ENCODE measurements around the gene CEP95.
"Not testable (repeated sequence)": the region's sequence is repeated elsewhere in the genome, so short reads cannot be mapped to it uniquely, and the experiment has no call there.

CEP95 gene

DNA sequence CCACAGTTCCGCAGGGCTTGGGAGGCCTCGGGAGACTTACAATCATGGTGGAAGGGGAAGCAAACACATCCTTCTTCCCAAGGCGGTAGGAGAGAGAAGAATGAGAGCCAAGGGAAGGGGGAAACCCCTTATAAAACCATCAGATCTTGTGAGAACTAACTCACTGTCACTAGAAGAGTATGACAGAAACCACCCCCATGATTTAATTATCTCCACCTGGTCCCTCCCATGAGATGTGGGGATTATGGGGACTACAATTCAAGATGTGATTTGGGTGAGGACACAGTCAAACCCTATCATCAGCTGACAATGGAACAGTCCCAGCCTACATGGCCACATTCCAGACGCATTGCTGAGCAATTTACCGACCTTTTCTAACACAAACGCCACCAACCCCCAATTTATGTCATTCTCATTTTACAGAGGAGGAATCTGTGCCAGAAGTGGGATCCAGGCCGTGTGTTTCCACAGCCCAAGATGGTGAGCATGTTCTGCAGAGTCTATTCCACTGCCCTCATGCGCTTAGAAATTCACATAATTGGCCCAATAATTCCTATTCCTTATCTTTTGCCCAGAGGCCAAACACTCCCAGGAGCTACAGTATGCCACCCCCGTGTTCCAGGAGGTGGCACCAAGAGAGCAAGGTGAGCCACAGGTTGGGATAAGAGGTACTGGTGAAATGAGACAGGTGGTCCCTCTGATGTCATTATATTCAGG is 40.6 kb upstream of the CEP95 start:
- H3K27ac ChIP-seq, result no peak overlapping the region
- TF ChIP-seq, protein P1, sequence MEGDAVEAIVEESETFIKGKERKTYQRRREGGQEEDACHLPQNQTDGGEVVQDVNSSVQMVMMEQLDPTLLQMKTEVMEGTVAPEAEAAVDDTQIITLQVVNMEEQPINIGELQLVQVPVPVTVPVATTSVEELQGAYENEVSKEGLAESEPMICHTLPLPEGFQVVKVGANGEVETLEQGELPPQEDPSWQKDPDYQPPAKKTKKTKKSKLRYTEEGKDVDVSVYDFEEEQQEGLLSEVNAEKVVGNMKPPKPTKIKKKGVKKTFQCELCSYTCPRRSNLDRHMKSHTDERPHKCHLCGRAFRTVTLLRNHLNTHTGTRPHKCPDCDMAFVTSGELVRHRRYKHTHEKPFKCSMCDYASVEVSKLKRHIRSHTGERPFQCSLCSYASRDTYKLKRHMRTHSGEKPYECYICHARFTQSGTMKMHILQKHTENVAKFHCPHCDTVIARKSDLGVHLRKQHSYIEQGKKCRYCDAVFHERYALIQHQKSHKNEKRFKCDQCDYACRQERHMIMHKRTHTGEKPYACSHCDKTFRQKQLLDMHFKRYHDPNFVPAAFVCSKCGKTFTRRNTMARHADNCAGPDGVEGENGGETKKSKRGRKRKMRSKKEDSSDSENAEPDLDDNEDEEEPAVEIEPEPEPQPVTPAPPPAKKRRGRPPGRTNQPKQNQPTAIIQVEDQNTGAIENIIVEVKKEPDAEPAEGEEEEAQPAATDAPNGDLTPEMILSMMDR (conservative IDR thresholded peaks at IDR 0.05), result no peak

DNA sequence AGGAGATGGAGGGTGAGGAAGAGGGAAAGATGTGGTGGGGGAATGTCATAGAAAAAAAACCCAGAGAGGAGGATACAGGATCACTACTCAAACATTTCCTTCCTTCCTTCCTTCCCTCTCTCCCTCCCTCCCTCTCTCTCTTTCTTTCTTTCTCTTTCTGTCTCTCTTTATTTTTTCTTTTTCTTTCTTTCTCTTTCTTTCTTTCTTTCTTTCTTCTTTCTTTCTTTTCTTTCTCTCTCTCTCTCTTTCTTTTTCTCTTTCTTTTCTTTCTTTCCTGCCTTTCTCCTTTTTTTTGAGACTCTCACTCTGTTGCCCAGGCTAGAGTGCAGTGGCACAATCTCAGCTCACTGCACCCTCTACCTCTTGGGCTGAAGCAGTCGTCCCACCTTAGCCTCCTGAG is 39.9 kb upstream of the CEP95 start:
- H3K27ac ChIP-seq, result not testable (repeated sequence)

DNA sequence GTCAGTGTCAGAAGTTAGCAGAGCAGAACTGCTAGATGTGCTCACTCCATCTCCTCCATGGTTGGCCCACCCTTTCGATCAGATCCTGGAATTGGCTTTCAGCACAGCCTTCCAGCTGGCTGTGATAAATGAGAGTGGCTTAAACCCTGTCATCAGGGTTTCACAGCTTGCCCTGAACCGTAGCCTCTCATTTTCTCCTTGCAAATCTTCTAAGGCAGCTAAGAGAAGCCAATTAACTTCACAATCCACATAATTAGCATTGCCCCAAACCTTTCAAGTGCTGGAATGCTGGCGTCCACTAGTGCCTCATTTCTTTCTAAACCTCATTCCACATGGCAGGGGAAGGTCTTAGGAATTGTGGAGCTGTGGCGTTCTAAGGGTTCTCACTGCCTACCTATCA is 36.2 kb upstream of the CEP95 start:
- no peak overlapping the region for H3K27ac ChIP-seq
- TF ChIP-seq, protein P1 (conservative IDR thresholded peaks at IDR 0.05), result no peak

DNA sequence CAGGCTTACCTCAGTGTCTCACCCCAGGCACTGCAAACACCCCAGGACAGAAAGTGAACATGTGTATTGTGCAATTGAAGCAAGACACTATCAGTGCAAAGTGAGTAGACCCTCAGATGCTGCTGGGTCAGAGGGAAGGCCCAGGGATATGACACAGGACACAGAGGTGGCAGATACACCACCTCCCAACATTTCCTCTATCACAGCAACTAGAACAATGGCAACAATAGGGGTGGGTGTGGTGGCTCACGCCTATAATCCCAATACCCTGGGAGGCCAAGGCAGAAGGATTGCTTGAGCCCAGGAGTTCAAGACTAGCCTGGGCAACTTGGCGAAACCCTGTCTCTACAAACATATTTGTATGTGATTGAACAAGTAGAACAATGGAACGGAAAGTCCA is 35.3 kb upstream of the CEP95 start:
- TF ChIP-seq, protein P1 (conservative IDR thresholded peaks at IDR 0.05), result no peak
- no peak overlapping the region for H3K27ac ChIP-seq

DNA sequence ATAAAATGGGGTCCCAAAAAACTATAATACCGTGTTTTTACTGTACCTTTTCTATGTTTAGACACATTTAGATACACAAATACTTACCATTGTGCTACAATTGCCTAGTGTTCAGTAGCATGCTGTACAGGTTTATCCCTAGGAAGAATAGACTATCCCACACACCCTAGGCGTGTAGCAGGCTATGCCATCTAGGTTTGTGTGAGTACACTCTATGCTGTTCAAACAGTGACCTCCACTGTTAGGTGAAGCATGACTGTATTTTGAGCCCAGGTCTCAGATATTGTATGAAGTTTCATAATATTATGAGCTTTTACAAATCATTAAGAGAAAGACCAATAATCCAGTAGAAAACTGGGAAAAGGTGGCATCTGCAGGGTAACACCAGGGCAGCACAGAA is 34.2 kb upstream of the CEP95 start:
- TF ChIP-seq, protein P1 (conservative IDR thresholded peaks at IDR 0.05), result no peak
- no peak overlapping the region for H3K27ac ChIP-seq

DNA sequence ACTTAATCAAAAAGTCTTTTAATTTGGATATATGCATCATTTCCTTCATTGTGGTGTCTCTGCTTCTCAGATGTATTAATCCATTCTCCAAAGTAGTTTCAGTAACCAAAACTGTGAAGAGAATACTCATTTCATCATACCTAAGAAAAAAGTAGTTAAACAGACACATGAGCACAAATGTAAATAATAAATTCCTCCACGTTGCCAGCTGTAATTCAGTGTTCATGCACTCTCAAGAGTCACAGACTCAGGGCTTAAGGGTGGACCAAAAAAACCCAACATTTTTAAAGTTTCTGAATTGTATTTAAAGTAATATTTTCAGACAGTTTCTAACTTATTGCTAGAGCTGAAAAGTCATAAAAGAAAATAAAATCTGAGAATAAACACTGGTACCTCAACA is 28.9 kb upstream of the CEP95 start:
- TF ChIP-seq, protein P1 (conservative IDR thresholded peaks at IDR 0.05), result no peak
- no peak overlapping the region; the same call in 1 of the 2 replicates for H3K27ac ChIP-seq

DNA sequence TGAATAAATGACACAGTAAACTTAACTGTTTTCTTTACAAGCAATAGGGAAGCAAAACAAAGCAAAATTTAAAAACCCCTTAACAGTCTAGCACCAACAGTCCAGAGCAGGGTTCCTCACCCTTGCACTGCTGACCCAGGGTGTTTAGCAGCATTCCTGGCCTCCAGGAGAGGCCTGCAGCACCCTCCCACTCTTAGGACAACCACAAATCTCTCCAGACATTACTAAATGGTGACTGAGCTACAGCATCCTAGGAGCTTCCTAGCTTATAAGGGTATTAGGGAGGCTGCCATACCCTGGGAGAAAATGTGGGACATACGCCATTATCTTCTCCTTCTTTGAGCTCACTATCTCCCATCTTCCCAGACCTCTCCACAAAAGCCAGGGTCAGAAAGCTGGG is 25.8 kb upstream of the CEP95 start:
- TF ChIP-seq, protein P1 (conservative IDR thresholded peaks at IDR 0.05), result no peak

DNA sequence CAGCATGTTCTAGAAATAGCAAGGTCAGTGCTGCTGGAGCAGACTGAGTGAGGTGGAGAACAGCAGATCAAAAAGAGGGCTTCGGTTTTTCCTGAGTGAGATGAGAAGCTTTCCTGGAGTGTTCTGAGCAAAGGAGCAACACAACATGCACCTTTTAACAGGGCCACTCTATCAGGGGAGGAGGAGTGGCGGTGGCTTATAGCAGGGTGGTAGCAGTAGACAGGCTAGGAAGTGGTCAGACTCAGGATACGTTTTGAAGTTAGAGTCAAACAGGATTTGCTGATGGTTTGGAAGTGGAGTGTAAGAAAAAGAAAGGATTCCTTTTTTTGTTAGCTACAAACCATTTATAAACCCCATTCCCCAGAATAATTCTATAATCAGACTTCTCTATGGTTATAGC is 22.4 kb upstream of the CEP95 start:
- no peak overlapping the region for H3K27ac ChIP-seq
- TF ChIP-seq, protein P1 (conservative IDR thresholded peaks at IDR 0.05), result no peak

More for the DNA sequence above, 25.8 kb upstream of the CEP95 start:
- H3K27ac ChIP-seq, result no peak overlapping the region
